A549 (cell line): ENCODE measurements around the gene RHCG. TPM values are rescaled to one million over a fixed set of nuclear protein-coding genes. Genes with fewer than 3 reads are reported as not detected.

ENCODE experiments used
- ATAC-seq, 2 experiments: fragments of 200-7000 bp in 1 of 2; fragments of >200 bp in 1 of 2; cut with Nextera tagmentation in 1 of 2; cut with Tn5 transposase in 1 of 2; 3 replicates each; pipeline versions ENCODE4 v1.8.0 to v1.9.1; 2018 to 2020; ENCODE audit warnings: mild to moderate bottlenecking in 1 of 2, moderate library complexity in 1 of 2
- CTCF ChIA-PET: fragments of 300-600 bp; sonication (Branson Sonifier 250); formaldehyde crosslinking; extraction: SDS; loops from one replicate; lab custom pipeline; 2021; ENCODE audit warnings: antibody characterized with exemption, inconsistent platforms; lab: Yijun Ruan, JAX
- POLR2A ChIA-PET: fragments of 350-600 bp; formaldehyde crosslinking; extraction: SDS; loops from one replicate; lab custom pipeline; 2021; ENCODE audit warnings: antibody characterized with exemption, inconsistent platforms; lab: Yijun Ruan, JAX
- DNase-seq, 2 experiments: peaks; one replicate each; pipeline versions ENCODE4 v3.0.0 to v3.0.0-alpha.2; 2011 to 2016; ENCODE audit warnings: low read depth in 1 of 2, low spot score in 1 of 2
- FAIRE-seq: peaks from 2 replicates; lab custom pipeline; 2011; peaks lifted over from hg19 to GRCh38; lab: Jason Lieb, UNC
- H3K27ac ChIP-seq, 2 experiments: fragments of >200 bp; sonication (Bioruptor Twin); formaldehyde crosslinking; 3 replicates each; pipeline ENCODE4 v1.5.1; 2016 to 2017
- H3K4me1 ChIP-seq: fragments of >200 bp; sonication (Bioruptor Twin); formaldehyde crosslinking; 3 replicates; pipeline ENCODE4 v1.6.1; 2016
- H3K4me2 ChIP-seq: fragments of >200 bp; sonication (Bioruptor Twin); formaldehyde crosslinking; 3 replicates; pipeline ENCODE4 v1.6.1; 2016
- H3K4me3 ChIP-seq: fragments of >200 bp; sonication (Bioruptor Twin); formaldehyde crosslinking; 3 replicates; pipeline ENCODE4 v1.5.1; 2016
- H3K9me3 ChIP-seq: fragments of >200 bp; sonication (Bioruptor Twin); formaldehyde crosslinking; 3 replicates; pipeline ENCODE4 v1.6.1; 2016
- BHLHE40 ChIP-seq: IDR thresholded peaks from 2 replicates; pipeline ENCODE4 v1.6.1; 2012; ENCODE audit warnings: low read depth, low read length, inconsistent platforms
- CBX2 ChIP-seq: fragments of 200-600 bp; sonication (generic); IDR thresholded peaks from 2 replicates; pipeline ENCODE4 v1.6.1; 2016; ENCODE audit warnings: low read depth, mild to moderate bottlenecking, borderline replicate concordance
- CHD4 ChIP-seq: fragments of 200-600 bp; sonication (generic); IDR thresholded peaks from 2 replicates; pipeline ENCODE4 v1.6.1; 2016; ENCODE audit warnings: antibody characterized with exemption, mild to moderate bottlenecking, borderline replicate concordance
- CTCF ChIP-seq: fragments of >200 bp; sonication (Bioruptor Twin); formaldehyde crosslinking; IDR thresholded peaks from 3 replicates; pipeline ENCODE4 v1.5.1; 2016
- E2F6 ChIP-seq: IDR thresholded peaks from 2 replicates; pipeline ENCODE4 v1.6.1; 2012; ENCODE audit warnings: low read depth, borderline replicate concordance
- EHMT2 ChIP-seq: fragments of 200-600 bp; sonication (generic); IDR thresholded peaks from 2 replicates; pipeline ENCODE4 v1.6.1; 2016; ENCODE audit warnings: antibody characterized with exemption, low read depth, mild to moderate bottlenecking, moderate library complexity
- ELK1 ChIP-seq: fragments of 150-350 bp; IDR thresholded peaks from 2 replicates; pipeline ENCODE4 v1.6.1; 2014; ENCODE audit warnings: low read depth, mild to moderate bottlenecking, low read length
- FOSB ChIP-seq: fragments of 250-450 bp; sonication (Bioruptor Pico); IDR thresholded peaks from 2 replicates; pipeline ENCODE4 v1.5.0; 2020; ENCODE audit warnings: mild to moderate bottlenecking, moderate library complexity
- FOSL2 ChIP-seq, 2 experiments: fragments of 450-650 bp in 1 of 2; fragments of >200 bp in 1 of 2; sonication (Bioruptor Twin) in 1 of 2; formaldehyde crosslinking; IDR thresholded peaks; 2 replicates each; pipeline versions ENCODE4 v1.5.0 to v1.6.1; 2016 to 2020; ENCODE audit warnings: mild to moderate bottlenecking in 1 of 2, moderate library complexity in 1 of 2
- FOXS1 ChIP-seq: fragments of 250-450 bp; sonication (Bioruptor Pico); IDR thresholded peaks from 2 replicates; pipeline ENCODE4 v1.5.0; 2020; ENCODE audit warnings: mild to moderate bottlenecking, moderate library complexity
- HEYL ChIP-seq: fragments of 250-450 bp; sonication (Bioruptor Pico); IDR thresholded peaks from 2 replicates; pipeline ENCODE4 v1.8.0; 2021; ENCODE audit warnings: mild to moderate bottlenecking, moderate library complexity
- NFE2L2 ChIP-seq: fragments of 150-350 bp; conservative IDR thresholded peaks from 2 replicates; pipeline ENCODE4 v1.6.1; 2014; ENCODE audit warnings: low read length
- PBX3 ChIP-seq: IDR thresholded peaks from 2 replicates; pipeline ENCODE4 v1.6.1; 2012
- PHF8 ChIP-seq: fragments of 200-600 bp; sonication (generic); IDR thresholded peaks from 2 replicates; pipeline ENCODE4 v1.6.1; 2016; ENCODE audit warnings: low read depth, mild to moderate bottlenecking, antibody characterized with exemption, moderate library complexity, borderline replicate concordance
- RAD21 ChIP-seq, 2 experiments: fragments of >200 bp in 1 of 2; sonication (Bioruptor Twin) in 1 of 2; formaldehyde crosslinking in 1 of 2; IDR thresholded peaks in 1 of 2; conservative IDR thresholded peaks in 1 of 2; 2 replicates in 1 of 2; 3 replicates in 1 of 2; pipeline ENCODE4 v1.6.1; 2012 to 2018; ENCODE audit warnings: inconsistent platforms in 1 of 2
- RCOR1 ChIP-seq: fragments of 150-350 bp; IDR thresholded peaks from 2 replicates; pipeline ENCODE4 v1.6.1; 2014; ENCODE audit warnings: antibody characterized with exemption, low read length, low read depth
- REST ChIP-seq: fragments of 200-600 bp; sonication (generic); IDR thresholded peaks from 2 replicates; pipeline ENCODE4 v1.6.1; 2016; ENCODE audit warnings: antibody characterized with exemption, mild to moderate bottlenecking, moderate library complexity
- SREBF2 ChIP-seq: fragments of 450-650 bp; IDR thresholded peaks from 2 replicates; pipeline ENCODE4 v1.6.1; 2014; ENCODE audit warnings: mild to moderate bottlenecking, moderate library complexity
- ZFP36 ChIP-seq: fragments of 450-650 bp; IDR thresholded peaks from 2 replicates; pipeline ENCODE4 v1.6.1; 2014; ENCODE audit warnings: borderline replicate concordance; ENCODE audit not compliant: partially characterized antibody
- ZSCAN20 ChIP-seq: fragments of 250-450 bp; sonication (Bioruptor Pico); IDR thresholded peaks from 2 replicates; pipeline ENCODE4 v1.8.0; 2022; ENCODE audit warnings: mild to moderate bottlenecking, moderate library complexity
- WGBS: methylation state at CpG from one replicate; pipeline ENCODE4 v1.1.6; 2017; ENCODE audit errors: missing lambda C conversion rate; 5-methylcytosine and 5-hydroxymethylcytosine counted together
- polyA plus RNA-seq, 4 experiments: library from polyadenylated mRNA; depleted of rRNA in 3 of 4; stranded (reverse); fragments of >200 nt; fragmentation: RNase III in 1 of 4; extraction: RNeasy Plus Mini Kit Qiagen cat#74134 plus additional on column Dnase treatment in 1 of 4; gene quantifications; 2 replicates in 3 of 4; 3 replicates in 1 of 4; pipeline ENCODE4 v1.2.3, GENCODE V29; 2011 to 2017

RHCG gene
- polyA plus RNA-seq, 2 of the 4 experiments (the other 2 are of a cell fraction), result 3.6 to 11.0 TPM

- Histone ChIP-seq H3K4me3 (no peak overlapping the region), H3K4me2 (peak overlapping the region; percentile 41), H3K27ac (0 out of 6 replicates have a peak overlapping the region, but pooled peaks of 1 of the 2 experiments have one; percentile 15), H3K4me1 (peaks cover 18% of the 10 kb centered on the region; the same call in 2 of the 3 replicates), H3K9me3 (no peaks in the 10 kb centered on the region)
- 33% methylated on average over 11 of the region's 11 CpGs for WGBS
- no peak for DNase-seq
- peak; percentile 65 to 79; a peak in 5 of 6 replicates for ATAC-seq
- POLR2A ChIA-PET, result no interaction called here
- CTCF ChIA-PET, result interaction anchor here (0.8 to 18.2 kb wide), 9 partner anchors 7 to 90 kb away, joined by 3 to 369 read pairs (median 5); partner anchors contain the start of gene RHCG
- no peak for FAIRE-seq
- no peak for TF ChIP-seq ZSCAN20
- no peak for TF ChIP-seq FOXS1 (CRISPR knock-in tag)
- TF ChIP-seq ELK1, result no peak
- TF ChIP-seq HEYL, result no peak
- TF ChIP-seq FOSB (CRISPR knock-in tag), result no peak
- TF ChIP-seq ZFP36, result no peak
- TF ChIP-seq NFE2L2, result no peak
- TF ChIP-seq CTCF, result no peak
- TF ChIP-seq CBX2, result no peak
- no peak for TF ChIP-seq E2F6
- TF ChIP-seq SREBF2, result no peak
- no peak for TF ChIP-seq EHMT2
- no peak for TF ChIP-seq RAD21 (conservative IDR thresholded peaks at IDR 0.05 in 1 of 2, IDR thresholded peaks at IDR 0.05 in 1 of 2)
- TF ChIP-seq PHF8, result no peak
Measured at GRCh38 chr15:89450076-89451006, 46.0 kb downstream of the RHCG start.

- Histone ChIP-seq H3K4me2 (no peak overlapping the region), H3K9me3 (no peaks in the 10 kb centered on the region), H3K4me3 (no peak overlapping the region), H3K27ac (no peak overlapping the region), H3K4me1 (peaks cover 18% of the 10 kb centered on the region; the same call in 2 of the 3 replicates)
- ATAC-seq (peak in 1 of 2 experiments; percentile 9; a peak in 1 of 6 replicates), FAIRE-seq (no peak), DNase-seq (no peak)
- CTCF ChIA-PET, result interaction anchor here (0.8 to 18.2 kb wide), 6 partner anchors 9 to 88 kb away, joined by 3 to 369 read pairs (median 14); no protein-coding TSS in a partner anchor
- 43% methylated on average over 10 of the region's 11 CpGs for whole genome bisulfite sequencing
- TF ChIP-seq FOXS1 (CRISPR knock-in tag) (no peak), REST (no peak), PBX3 (no peak), RCOR1 (no peak), CBX2 (no peak), CTCF (no peak), NFE2L2 (no peak), FOSL2 (IDR thresholded peaks at IDR 0.05) (no peak), FOSL2 (CRISPR knock-in tag; IDR thresholded peaks at IDR 0.05) (no peak), ELK1 (no peak), BHLHE40 (no peak), CHD4 (no peak)
- POLR2A ChIA-PET, result no interaction called here
Measured at GRCh38 chr15:89448825-89449224, 47.6 kb downstream of the RHCG start.
